Stimulated activated CD4-positive, alpha-beta T cell treated with anti-CD3 and anti-CD28 coated beads, TNF-alpha, amount 100 ng/mL, for 1 hour (primary cell): ENCODE measurements around the gene BACH2.
"Not testable (repeated sequence)": the region's sequence is repeated elsewhere in the genome, so short reads cannot be mapped to it uniquely, and the experiment has no call there.

Experiments
- DNase-seq, 3 donors: peaks; one replicate each; pipeline ENCODE4 v3.0.0-alpha.2; 2020; ENCODE audit warnings: low read depth in 3 of 3, low spot score in 1 of 3

BACH2 gene

DNA sequence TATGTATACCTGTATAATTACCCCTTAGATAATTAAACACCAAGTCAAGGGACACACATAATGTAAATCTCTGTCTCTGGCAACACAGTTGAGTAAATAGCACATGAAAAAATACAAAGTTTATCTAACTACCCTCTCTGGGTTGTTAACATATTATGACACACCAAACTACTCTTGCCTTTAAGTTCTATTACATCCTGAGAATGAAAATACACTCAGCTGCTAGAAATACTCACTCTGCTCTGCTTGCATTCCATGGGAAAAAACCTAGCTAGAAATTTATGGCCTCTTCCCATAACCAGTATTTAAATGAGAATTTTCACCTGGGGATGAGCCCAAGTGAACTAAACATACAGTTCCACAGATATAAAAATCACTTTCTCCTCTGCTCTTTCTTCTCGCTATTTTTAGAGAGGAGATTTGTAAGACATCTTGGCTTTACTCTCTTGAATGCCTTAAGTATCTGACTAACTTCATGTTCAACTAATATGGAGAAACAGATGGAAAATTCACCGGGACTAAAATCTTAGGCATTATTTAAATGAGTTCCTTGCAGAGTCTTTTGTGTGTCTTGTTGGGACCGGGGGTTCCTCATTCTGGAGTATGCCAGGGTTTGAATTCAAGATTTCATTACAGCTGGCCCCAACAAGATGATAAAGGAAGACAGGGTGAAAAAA is 261.5 kb downstream of the BACH2 start:
- no peak for DNase-seq

DNA sequence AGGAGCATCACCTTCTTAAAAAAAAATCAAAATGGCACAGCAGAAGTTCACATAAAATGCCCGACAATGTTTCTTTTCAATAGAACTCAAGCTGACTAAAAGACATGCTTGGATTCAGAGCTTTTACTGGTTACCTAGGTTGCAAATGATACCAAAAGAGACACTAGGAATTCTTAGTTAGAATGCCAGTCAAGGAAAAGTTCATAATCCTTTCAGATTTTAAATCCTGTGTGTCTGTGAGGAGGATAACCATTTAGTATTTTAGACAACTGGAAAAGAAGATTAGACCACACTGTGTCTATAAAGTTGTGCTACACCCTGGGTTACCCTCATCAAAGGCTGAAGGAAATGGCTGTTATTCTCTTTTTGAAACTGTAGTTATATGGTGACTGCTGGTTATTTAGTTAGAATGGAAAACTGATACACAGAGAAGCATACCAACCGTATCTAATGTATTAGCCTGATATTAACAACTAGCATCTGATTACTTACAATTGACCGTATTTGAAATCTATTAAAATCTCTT is 262.8 kb downstream of the BACH2 start:
- no peak for DNase-seq

DNA sequence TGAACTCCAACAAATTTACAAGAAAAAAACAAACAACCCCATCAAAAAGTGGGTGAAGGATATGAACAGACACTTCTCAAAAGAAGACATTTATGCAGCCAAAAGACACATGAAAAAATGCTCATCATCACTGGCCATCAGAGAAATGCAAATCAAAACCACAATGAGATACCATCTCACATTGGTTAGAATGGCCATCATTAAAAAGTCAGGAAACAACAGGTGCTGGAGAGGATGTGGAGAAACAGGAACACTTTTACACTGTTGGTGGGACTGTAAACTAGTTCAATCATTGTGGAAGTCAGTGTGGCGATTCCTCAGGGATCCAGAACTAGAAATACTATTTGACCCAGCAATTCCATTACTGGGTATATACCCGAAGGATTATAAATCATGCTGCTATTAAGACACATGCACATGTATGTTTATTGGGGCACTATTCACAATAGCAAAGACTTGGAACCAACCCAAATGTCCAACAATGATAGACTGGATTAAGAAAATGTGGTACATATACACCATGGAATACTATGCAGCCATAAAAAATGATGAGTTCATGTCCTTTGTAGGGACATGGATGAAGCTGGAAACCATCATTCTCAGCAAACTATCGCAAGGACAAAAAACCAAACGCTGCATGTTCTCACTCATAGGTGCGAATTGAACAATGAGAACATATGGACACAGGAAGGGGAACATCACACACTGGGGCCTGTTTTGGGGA is 264.0 kb downstream of the BACH2 start:
- DNase-seq = not testable (repeated sequence)

DNA sequence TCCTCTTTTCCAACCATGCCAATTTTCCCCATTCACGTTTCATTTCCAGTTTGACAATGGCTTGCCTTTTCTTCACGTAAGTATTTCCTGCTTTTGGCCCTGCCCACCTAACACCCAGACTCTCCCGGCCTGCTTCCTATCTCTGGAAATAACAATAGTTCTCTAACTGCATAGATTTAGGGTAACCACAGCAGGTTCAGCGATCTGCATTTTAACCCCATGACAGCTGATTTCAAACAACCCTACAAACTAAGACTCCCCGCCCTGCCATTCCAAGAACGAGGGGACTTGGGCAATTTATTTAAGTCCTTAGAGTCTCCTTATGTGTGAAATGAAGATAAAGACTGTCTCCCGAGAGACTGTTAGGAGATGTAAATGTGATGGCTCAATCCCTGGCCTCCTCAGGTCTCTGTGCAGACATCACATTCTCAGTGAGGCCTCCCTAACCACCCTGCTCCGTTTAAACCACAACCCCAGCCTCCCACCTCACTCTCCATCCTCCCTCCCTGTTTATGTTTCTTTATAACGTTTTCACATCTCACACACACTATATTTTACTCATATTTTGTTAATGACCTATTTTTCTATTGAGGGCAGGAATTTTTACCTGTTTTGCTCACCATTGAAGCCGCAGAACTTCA is 267.5 kb downstream of the BACH2 start:
- DNase-seq = no peak

DNA sequence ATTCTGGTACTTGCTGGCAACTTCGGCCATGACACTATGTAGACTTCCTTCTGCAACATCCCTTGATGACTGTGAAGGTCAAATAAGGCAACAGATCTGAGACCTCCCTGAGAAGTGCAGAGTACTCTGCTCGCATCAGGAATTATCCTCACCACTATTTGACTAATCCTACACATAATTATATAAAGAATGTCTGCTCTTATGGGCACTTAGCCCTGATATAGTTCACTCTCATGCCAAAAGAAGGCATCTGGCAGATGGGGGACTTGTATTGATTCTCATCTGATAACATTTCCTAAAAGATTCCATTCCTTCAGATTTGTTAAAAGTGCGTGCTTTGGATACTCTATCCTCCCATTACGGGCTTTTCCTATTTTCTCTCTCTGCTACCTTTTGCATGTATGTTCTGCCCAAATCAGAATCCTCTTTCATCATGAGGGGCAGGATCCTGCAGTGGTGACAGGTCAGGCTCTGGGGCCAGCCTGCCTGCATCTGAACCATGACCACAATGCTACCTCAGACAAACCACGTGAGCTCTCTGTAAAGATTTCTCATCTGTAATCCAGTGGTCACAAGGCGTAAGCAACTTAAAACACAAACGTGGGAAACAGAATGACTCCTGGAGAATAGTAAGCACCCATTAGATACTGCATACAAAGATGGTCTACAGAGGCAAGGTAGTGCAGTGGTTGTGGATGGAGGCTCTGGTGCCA is 268.4 kb downstream of the BACH2 start:
- DNase-seq = no peak

DNA sequence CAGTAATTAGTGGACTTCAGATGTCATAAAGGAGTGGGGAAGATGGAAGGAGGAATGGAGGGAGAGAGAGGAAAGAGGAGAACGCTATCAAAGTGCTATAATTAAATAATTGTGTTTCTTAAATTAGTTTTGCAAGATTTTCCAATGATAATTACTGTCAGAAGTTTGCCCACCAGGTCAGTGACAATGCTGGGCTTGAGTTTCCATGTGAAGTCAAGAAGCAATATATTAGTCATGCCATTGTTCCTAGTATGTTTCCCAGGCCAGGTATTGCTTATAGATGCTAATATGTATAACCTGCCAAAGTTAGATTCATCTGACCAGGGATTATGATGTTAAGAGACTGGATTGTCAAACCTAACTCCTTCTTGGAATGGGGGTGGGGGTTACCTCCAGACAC is 270.4 kb downstream of the BACH2 start:
- DNase-seq = no peak

DNA sequence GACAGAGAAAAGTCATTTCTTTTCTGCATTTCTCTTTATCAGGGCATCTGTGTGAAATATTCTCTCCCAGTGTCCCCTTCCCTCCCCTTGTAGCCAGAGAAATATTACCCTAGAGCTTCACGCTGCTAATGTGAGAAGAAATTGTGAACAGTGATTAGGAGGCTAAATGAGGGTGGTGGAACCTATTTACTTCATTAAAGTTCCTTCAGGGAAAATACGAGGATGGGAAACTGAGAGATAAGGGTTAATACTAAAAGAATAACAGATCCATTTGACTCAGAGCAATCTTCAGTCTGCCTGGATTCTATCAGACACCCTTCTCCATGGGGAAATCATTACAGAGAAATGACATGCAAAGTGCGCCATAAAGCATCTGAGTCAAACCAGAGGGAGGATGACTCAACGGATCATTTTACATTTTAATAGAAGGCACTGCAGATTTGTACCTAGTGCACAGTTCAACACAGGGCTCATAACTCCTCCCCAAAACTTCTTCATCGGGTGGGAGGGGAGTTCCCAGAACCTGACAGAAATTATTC is 271.1 kb downstream of the BACH2 start:
- no peak for DNase-seq

DNA sequence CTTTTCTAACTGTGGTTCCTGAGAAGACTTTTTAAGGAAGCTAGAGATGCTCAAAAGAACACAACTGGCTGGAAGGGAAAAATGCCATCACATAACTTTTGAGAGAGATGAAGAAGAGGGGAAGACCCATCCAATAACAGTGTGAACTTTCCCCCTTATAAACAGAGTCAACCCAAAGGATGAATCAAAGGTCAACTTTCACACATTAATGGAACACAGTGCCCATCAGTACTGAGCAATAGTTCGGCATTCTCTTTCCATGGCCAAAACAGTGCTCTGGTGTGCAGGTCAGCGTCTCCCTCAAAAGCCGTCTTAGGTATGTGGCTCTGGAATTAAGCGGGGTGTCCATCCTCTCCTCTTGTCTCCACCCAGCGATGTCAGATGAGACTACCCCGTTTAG is 272.0 kb downstream of the BACH2 start:
- DNase-seq = no peak

DNA sequence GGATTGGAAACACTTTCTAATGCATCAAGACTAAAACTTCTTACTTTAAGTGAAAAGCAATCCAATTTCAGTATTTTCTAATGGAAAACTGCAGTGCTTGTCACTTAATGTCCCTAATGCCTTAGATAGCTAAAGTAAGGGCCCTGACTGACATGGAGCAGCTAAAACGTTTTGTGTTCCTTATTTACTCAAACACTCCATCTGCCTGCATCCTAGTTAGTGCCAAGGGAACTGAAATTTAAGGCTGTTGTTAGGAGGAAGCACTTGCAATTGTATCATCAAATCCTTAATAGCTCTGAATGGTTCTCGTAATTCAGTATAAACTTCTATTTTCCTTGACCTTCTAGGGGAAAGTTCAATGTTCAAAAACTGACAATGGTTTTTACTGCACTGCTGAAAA is 274.9 kb downstream of the BACH2 start:
- no peak for DNase-seq

DNA sequence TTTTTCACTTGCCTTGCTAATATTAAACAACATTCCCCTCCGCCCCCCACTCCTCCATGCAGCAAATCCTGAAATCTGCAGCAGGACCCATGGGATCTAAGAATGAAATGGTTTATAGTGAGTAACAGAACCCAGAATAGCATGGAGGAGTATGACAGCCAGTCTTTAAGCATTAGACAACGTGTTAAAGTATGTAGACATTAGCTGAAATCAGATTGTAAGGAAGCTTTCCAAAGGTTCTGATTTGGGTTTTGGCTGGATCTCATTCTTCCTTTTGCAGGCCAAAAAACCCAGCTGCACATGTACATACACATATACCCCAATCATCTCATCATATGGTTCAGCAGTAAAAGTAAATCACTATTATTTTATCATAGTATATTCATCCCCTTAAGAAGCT is 275.9 kb downstream of the BACH2 start:
- no peak for DNase-seq

DNA sequence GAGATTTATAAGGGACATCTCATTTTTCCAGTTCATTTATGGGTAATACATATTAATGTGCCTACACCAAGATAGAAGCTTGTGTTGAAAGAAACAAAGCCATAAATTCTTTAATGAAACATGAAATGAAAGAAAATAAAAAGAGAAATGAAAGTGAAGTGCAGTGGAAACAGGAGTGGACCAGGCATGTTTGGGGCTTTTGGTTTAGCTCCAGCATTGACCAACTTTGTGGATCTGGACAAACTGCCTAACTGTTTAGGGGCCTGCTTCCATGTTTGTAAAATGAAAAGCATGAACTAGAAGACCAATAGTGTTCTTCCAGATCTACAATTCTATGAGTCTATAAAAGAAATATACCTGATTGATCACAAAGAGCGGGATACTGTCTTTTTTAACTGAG is 277.4 kb downstream of the BACH2 start:
- no peak for DNase-seq

DNA sequence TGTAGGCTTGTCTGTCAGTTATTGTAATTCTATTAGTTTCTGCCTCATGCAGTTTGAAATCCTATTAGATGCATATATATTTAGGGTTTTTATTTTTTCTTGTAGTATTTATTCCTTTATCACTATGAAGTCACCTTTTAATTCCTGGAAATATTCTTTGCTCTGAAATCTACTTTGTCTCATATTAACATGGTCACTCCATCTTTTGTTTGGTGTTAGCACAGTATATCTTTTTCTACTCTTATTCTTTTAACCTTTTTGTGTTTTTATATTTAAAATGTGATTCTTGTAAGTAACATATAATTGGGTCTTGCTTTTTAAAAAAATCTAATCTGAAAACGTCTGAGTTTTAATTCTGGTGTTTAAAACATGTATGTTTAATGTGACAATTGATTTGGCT is 280.8 kb downstream of the BACH2 start:
- no peak for DNase-seq

DNA sequence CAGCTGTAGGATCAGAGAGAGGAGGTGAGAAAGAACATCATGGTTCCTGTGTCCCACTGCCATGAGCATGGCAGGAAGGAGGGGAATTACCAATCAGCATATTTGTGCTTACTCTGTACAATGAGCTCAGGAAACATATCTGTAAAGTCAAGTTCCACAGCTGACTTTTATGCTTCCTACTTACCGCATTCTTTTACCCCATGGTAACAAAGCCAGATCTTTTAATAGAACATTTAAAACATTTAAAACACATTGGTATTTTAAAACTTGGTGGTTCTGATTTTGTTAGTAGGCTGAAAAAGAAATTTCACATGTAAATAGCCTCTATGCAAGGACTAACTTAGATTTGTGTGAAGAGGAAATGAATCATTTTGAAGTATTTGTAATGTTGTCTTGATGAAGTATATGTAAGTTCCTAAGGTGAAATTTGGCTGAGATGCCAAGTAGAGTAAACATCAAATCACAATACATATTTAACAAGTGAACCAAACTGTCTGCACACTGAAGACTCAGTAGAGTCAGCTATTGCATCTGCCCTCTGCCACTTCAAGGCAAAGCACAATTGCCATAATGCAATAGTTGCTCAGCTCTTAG is 287.6 kb downstream of the BACH2 start:
- DNase-seq = no peak

DNA sequence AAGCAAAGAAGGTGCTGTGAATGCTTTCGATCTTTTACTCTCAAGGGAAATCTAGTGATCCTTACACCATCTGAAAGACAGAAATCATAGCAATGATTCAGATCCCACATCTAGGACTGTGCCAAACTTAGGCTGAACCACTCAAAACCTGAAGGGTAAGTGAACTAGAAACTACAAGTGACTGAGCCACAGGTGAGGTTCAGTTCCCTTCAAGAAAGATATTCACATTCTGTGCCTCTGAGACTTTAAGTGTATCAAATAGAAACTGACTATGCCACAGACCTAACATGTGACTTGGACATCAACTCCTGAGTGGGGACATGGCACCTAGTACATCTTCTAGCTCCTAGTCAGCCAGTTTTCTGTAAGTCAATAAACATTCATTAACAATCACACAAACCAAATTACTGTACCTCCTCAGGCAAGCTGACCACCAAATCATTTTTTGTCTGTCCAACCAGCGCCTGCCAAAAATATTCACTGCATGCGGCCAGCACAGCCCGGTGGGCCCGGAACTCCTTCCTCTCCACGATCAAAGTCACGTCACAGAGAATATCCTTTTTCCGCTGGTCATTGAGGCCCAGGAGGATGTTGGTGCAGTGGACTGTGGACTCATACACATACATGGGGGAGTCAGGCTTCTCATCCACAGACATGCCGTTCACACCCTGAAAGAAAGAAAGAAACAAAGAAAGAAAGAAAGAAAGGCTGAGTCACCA is 288.3 kb downstream of the BACH2 start:
- DNase-seq = no peak

DNA sequence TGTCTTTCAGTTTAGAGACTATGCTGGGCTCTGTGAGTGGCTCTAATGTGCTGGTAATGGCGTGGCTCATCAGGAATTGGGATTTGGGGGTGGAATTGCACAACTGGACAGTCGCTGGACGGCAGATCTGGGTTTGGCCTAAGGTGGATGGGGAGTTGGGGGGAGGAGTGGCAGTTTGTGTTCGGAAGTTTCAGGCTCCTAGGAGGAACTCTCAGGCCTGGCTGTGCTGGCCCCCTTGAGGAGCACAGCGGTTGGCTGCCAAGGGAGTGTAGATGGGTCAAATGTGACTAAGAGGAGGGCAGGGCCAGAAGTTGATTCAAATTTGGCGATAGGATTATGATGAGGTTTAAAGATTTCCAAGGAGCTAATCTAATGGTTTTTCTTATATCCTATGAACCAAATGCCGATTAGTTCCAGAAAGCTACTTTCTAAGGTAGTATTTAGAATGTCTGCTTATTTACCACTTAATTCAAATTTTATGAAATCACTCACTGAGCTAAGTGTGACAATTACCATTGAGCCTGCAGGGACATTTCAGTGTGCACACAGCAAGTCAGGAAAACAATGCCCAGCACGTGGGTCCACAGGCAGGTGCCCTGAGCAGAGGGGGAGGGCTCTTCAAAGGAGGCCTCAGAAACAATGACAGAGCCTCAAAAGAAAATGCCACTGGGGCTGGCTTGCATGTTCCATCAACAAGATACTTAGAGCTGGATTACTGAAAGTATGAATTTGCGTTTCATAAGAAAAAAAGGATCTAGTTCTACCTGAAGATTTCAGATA is 291.4 kb downstream of the BACH2 start:
- DNase-seq = no peak

DNA sequence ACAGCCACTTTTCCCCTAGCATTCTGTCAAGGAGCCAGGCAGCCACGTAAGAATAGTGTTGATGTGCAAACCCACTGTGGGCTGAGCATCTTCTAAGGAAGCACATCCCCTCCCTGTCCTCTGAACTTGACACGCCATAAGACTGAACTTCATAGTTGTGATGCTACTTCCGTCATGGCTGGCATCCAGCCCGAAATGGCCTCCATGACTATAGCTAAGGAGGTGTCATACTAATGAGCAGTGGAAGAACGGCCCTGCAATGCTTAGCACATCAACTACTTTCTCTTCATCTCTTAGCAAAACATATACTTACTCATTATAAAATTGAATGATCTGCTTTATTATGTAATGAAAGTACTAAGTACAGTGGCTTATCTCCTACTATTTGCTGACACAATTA is 292.1 kb downstream of the BACH2 start:
- DNase-seq = no peak

DNA sequence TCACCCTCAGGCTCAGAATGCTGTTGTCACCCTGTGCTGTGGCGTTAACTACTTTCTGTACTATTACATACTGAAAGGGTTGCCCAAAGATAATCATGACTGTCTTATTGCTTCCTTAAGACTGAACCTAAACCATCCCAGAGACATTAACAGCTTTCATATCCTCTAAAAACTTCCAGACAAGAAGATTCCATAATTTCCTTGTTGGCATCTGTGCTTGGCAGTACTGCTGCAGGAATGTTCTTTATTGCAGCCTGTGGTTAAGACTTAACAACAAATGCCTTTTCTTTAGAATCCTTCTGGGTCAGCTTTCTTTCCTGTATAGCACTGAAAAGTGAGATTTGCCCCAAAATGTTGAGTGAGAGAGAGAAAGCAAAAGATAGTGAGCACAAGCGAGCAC is 292.7 kb downstream of the BACH2 start:
- no peak for DNase-seq

DNA sequence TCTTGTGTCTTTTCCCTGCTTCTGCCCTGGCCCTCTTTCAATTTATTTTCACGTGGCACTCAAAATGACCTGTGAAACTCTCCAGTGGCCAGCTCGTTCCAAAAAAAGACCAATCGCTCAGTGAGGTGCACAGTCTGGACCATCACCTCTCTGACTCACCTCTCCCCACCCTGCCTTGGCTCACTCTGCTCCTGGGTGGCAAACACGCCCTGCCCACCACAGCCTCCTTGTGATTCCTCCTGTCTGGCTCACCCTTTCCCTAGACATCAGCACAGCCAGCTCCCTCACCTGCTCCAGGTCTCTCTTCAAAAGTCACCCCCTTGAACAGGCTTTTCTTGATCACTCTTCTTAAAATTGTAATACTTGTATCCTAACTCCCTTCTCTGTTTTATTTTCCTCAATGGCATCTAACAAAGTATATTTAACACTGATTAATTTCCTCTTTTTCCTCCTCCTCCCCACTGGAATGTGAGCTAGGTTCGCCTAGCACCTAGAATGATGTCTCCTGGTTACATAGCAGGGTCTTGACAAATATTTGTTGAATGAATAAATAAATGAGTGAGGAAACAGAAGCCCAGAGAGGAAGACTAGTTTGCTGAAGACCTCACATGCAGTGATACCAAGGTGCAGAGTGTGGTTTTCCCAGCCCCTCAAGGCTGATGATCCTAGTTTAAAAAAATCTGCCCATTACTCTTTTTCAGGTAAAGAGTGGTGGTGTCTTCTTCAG is 293.4 kb downstream of the BACH2 start:
- DNase-seq = no peak
